HG03175 (cell line): ENCODE measurements around the gene KSR1.
"Not testable (repeated sequence)": the region's sequence is repeated elsewhere in the genome, so short reads cannot be mapped to it uniquely, and the experiment has no call there.

Experiments
- ATAC-seq: cut with Tn5 transposase; IDR thresholded peaks from one replicate; pipeline ENCODE4 v1.9.1; 2021; ENCODE audit warnings: mild to moderate bottlenecking, moderate library complexity; ENCODE audit not compliant: unreplicated experiment

KSR1 gene

DNA sequence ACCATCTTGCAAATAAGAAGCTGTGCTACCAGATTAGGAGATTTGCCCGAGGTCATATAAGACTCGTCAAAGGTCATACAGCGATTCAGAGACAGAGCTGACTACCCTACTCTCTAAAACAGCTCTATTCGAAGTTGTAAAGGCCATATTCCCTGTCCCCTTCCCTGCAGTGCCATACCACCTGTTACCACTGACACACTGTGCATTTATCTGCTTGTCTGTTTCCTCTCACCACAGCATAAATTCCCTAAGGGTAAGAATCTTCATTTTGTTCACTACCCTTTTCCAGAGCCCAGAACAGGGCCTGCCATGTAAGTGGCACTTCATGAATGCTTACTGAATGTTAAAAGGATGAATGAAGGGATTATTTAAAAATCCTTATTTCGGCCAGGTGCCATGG lies 3.4 kb upstream of the KSR1 start:
- ATAC-seq: no peak

DNA sequence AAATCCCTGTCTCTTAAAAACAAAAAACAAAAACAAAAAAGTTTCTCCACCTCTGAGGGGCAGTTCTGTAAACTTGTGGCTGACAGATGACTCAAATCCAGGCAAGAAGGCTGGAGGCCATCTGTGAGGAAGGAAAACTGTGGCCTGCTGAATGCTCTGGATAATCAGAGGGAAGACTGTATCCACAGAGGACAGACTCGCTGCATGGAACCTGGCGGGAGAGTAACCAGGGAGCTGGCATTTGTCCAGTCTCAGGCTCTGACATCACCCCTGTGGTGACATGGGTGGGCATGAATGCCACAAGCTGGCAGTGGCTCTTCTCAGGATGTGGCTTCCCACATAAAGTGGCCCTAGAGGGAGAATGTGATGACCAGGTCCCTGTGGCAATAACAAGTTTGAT lies 2.8 kb upstream of the KSR1 start:
- ATAC-seq: no peak

DNA sequence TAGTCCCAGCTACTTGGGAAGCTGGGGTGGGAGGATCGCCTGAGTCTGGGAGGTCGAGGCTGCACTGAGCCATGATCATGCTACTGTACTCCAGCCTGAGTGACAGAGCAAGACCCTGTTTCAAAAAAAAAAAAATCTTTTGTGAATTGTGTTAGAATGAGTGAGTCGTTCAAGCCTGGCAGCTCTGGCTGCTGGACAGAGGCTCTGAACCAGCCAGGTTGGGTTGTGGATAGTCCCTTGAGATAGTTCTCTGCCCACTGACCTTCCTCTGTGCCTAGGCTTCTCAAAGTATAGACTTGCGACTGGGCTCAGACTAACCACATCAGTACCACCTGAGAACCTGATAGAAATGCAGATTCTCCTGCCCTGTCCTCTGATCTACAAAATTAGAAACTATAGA lies 2.2 kb upstream of the KSR1 start:
- ATAC-seq: no peak

DNA sequence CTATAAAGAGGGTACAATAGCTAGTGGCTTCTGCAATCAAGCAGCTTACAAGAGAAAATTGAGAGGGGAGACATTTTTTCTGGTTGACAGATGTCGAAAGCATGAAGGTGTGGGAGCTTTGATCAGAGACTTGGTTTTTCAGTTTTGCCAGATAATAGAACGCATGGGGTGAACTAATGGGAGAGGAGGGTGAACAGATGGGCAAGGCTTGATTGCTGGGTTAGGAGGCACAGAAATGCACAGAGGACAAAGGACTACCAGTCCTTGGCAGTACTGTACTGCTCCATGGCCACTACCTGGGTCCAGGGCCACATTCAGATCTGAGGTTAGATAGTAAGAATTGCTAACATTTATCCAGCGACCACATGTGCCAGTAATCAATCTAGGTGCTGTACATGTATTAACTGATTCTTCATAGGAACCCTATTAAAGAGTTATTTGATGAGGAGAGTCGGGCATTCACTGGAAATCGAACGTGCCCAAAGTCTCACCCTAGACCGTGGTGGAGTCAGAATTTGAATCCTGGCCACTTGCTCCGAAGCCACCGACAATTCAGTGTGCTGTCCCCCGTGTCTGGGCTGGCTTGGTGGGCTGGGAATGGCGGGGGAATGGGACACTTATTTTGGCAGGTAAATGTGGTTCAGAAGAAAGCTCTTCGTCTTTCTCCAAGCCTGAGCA lies 873 bp upstream of the KSR1 start:
- ATAC-seq: no peak

DNA sequence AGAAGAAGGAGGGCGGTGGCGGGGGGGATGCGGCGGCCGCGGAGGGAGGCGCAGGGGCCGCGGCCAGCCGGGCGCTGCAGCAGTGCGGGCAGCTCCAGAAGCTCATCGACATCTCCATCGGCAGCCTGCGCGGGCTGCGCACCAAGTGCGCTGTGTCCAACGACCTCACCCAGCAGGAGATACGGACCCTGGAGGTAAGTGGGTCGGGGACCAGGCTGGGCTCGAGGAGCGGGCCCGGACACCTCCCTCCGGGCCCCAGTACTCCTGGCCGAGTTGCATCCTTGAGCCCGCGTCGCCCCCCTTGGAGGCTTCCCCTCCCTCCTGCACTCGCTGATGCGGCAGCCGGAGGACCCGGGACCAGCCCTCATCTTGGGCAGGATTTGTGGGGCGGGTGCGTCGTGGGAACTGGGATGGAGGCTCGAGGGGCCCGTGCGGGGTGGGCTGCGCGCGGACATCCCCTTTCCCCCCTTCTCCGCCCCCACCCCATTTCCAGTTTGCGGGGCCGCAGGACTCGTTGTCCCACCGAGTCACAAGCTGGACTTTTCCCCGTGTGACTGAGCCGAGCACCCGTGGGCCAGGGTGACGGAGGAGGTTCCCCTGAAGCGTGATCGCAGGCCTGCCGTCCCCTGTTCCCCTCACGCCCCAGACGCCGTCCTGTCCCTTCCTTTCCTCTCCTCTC lies 572 bp downstream of the KSR1 start:
- ATAC-seq: peak; percentile 4

DNA sequence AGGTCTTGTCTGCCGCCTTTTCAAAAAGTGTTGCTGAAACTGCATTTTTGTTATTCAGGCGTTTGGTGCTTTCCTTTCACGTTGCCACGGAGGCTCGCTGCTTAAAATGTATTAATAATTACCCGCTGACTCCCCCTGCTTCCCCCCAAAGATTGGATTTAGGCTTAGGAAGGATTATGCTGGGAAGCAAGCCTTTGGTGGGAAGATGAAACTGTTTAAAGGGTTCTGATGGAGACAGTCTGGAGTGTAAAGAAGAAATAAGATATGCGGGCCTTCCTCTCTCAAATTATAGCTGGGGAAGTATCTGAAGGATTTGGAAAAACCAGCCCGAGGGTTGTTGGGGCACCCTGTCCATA lies 1.1 kb downstream of the KSR1 start:
- no peak for ATAC-seq

DNA sequence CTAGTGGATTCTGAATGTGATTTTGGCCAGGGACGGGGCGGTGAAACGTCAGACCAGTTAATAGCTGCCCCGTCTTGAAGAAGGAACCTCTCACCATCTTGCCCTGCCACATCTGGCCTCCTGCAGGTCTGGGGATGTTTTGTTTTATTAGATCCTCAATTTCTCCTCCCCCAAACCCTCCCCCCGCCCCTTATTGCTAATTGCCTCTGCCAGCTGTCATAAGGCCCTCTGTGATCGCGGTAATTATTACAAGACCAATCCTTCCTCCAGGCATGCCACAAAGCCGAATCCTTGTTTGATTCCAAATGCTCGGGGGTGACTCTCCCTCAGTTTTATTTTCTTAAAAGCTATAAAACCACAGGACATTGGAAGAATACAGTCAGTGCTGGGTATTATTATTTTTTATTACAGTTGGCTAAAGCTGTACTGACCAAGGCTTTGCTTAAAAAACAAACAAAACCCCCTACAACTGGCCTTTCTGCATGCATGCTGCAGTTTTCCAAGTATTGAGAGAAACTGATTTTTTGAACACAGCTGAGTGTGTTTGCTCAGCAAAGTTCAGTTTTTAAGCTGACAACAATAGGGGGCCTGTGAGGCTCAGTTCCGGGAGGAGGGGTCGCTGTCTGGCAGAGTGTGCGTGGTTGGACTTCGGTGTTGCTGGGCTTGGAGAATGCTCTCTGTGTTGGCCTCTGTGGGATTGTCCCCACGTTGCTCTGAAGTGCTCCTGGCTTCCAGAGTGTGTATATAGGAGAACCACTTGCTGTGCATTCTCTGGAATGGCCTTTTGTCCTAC lies 1.7 kb downstream of the KSR1 start:
- no peak for ATAC-seq

DNA sequence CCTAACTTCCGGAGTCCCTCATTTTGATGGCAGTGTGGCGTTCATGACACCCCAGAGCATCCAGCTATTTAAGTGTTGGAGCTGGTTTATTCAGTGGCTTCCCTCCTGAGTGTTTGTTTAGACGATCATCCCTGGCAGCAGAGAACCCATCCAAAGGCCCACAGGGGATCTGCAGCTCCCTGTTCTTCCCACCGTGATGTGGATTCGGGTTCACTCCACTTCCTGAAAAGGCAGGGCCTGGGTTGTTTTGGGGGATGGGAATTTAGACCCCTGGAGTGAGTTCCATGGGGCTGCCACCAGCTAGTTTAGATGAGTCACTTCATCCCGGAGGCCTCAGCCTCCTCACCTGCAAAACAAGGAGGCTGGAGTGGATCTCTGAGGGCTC lies 2.3 kb downstream of the KSR1 start:
- no peak for ATAC-seq

DNA sequence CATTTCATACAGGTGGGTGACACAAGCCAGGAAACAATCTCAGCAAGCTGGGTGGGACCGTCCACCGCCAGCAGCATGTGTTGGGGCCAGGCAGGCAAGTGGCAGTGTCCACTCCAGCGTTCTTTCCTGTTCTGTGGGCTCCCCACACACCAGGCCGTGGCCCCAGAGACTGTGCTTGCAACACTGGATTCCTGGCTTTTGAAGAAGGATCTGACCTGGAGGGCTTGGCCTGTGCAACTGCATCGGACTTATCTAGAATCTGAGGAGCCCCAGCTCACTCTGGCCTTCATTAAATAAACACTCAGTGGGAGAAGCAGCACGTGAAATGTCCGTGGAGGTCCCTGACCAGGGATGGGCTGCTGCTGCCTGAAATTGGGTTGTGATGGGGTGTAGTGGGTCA lies 3.2 kb downstream of the KSR1 start:
- no peak for ATAC-seq

DNA sequence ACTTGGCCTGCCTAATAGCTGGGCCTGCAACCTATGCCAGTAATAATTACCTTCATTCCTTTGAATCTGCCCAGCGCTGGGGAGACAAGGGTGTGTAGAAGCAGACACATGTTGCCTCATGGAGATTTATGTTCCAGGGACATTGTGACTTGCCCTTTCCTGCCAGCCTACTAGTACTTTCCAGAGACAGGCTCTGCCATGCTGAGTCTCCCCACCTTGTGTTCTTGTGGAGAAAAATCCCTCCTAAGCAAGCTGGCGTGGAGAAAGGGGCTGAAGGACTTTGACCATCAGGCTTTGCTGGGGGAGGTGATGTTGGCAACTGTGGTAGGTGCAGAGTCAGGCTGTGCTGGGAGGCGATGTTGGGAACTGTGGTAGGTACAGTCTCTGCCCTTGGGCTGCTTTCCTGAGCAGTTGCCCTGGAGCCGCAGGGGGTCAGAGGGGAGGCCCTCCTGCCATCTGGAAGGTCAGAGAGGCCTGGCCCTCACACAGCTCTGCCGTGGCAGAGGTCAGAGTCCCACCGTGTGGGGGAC lies 4.0 kb downstream of the KSR1 start:
- no peak for ATAC-seq

DNA sequence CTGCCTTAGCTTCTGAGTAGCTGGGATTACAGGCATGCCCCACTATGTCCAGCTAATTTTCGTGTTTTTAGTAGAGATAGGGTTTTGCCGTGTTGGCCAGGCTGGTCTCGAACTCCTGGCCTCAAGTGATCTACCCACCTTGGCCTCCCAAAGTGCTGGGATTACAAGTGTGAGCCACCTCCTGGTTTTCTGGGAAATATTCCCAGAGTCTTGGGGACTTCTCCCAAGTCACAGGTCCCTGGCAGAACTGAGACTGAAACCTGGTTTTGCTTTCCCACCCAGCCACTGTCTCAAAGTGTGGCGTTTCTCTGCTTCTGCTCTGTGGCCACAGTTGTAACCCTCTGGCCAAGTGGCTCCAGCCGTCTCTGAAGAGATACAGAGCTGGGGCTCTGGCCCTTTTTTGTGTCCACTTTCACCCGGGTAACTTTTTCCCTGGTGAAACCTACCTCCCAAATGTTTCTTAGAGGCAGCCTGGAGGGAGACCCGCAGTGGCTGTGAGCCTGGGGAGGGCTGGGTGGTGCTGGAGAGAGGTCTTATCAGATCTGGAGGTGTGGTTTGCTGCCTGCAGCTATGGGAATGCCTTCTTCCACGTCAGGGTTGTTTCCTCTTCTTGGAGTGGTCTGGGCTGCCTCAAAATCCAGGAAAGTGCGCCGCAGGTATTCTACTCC lies 5.1 kb downstream of the KSR1 start:
- no peak for ATAC-seq

DNA sequence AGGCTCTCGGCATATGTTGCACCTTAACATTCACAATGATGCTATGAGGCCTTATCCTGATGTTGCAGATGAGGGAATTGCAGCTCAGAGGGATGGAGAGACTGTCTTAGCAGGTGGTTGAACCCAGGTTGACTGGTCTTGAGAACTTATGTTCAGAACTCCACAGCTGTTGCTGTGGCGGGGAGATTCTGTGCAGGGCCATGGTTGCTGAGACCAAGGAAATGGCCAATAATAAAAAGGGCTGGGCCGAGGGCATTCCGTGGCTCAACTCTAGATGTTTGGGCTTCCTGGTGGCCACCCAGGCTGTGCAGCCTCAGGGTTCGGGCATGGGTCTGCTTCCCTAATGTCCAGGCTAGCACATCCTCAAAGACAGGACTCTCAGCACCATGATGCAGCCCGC lies 5.9 kb downstream of the KSR1 start:
- ATAC-seq: no peak

DNA sequence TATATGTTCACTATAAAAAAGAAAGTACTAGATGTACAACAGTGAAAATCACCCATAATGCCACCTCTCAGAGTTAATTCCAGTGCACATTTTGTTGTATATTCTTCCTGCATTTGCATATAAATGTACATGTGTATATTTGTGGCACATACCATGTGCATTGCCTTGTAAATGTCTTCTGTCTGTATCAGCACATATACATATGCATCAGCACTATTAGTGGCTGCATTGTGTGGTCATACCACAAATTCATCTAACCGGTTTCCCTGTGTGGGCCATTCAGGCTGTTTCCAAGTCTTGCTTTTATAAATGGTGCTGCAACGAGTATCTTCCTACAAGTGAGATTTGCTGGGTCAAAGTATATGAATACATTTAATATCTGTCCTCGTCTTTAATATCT lies 6.5 kb downstream of the KSR1 start:
- no peak for ATAC-seq

DNA sequence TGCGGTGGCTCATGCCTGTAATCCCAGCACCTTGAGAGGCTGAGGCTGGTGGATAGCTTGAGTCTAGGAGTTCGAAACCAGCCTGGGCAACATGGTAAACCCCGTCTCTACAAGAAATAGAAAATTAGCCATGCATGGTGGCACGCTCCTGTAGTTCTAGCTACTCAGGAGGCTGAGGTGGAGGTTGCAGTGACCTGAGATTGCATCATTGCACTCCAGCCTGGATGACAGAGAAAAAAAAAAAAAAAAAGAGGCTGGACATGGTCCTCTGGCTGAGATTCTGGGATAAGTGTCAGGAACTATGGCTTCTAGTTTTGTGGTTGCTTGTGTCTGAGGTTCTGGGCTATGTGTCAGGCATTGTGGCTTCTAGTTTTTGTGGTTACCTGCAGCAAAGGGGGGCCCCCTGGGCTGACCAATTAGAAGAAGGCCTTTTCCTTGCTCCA lies 7.0 kb downstream of the KSR1 start:
- ATAC-seq: no peak

DNA sequence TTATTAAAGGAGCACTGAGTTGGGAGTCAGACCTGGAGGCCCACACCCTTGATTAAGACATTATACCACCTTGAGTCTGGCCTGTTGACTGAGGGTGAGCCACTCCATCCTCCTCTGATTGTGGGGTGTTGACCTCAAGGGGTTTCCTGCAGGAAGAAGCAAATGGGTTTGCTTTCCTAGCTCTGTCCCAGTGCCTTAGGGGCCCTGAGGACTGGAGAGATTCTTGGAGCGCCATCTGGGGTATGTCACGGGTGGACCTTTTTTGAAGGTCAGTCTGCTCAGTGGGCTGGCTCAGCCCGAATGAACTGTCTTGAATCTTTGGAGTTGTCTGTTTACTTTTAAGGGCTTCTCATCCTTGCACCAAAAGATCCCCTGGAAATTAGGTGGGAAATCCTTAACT lies 7.8 kb downstream of the KSR1 start:
- ATAC-seq: not testable (repeated sequence)

DNA sequence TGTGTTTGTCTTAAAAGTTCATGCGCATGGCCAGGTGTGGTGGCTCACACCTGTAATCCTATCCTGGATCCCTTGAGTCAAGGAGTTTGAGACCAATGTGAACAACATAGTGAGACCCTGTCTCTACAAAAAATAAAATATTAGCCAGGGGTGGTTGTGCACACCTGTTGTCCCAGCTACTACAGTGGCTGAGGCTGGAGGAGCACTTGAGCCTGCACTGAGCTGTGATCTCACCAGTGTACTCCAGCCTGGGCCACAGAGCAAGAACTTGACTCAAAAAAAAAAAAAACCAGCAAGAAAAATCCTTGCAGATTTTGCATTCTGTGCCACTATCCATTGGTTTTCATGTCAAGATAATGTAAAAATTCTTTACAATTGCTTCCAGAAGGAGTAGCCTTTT lies 8.2 kb downstream of the KSR1 start:
- ATAC-seq: no peak

DNA sequence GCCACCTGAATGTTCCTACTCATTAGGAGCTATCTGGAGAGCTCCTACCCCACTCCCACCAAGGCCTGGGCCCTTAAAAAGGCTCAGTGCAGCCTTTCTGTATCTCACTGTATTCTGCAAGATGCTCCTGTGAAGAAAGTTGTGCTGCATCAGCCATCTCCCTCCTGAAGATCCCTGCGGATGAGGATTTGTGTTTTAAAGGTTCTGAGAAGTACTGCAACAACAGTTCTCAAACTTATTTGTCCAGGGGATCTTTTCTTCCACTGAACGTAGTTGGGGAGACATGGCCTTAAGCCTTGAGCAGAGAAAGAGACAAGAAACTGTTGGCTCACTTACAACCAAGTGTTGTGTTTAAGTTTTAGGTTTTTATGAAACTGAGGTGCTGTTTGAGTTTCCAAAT lies 9.6 kb downstream of the KSR1 start:
- ATAC-seq: not testable (repeated sequence)

DNA sequence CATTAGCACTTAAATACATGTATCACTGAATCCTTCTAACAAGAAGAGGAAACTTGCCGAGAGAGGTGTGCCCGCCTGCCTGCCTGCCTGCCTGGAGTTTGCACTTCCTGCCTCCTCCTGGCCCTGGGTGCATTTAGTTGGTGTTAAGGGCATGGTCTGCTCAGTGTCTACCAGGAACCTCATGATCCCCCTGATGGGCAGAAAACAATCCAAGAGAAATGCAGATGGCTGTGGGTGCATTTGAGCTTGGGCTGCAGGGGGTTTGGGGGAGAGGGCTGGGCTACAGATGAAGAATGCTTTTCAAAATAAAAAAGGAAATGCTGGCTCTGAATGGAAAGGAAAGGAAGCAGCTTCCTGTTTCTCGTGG lies 10.1 kb downstream of the KSR1 start:
- ATAC-seq: no peak

DNA sequence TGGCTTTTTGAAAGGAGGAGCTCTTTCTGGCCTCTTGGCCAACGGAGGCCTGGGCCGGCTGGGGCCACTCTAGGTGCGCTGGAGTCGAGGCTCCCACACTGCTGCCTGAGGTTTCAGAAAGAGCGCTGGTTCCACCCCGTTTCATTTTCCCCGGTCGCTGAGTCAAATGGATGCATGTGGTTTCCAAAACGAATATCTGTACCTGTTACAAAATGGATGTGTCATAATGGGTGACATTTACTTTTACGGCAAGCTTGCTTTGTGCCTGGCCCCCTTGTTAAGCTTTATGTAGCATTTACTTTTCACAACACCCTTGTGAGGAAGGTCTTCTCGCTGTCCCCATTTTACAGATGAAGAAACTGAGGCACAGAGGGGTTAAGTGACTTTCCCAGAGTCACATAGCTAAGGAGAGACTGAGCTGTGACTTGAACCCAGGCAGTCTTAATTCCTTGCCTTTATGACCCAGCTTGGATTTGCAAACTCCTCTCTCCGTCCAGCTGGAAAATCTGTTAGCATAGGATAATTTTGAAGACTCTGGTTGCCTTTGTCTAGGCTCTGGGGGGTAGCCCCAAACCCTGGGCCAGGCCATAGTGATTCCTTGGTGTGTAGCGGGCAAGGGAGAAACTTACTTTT lies 10.6 kb downstream of the KSR1 start:
- peak; percentile 79 for ATAC-seq

DNA sequence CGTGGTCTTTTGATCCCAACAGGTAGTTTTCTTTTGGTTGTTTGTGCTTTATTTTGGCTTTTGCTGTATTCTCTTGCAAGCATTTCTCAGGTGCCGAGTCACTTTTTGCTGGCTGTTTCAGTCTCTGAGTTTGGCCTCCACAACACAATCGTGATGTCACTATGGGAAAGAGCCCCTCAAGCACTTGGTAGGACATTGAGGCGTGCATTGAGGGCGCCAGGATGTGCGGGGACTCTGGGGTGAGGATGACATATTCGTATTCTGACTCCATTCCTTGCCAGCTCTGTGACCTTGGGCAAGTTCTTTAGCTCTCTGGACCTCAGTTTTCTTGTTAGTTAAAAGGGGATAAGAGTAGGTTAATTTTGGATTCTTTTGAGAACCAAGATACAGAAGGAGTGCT lies 13.0 kb downstream of the KSR1 start:
- no peak for ATAC-seq
